Panc1 (cell line): ENCODE results near the gene TSPAN16. TPM values are rescaled to one million over a fixed set of nuclear protein-coding genes. Genes with fewer than 3 reads are reported as not detected.
"Not testable (repeated sequence)": the region's sequence is repeated elsewhere in the genome, so short reads cannot be mapped to it uniquely, and the experiment has no call there.

ENCODE experiments used
- ATAC-seq: fragments of 200-7000 bp; cut with Tn5 transposase; 2 replicates; pipeline ENCODE4 v1.9.1; 2020; ENCODE audit warnings: mild to moderate bottlenecking, moderate library complexity
- BruUV-seq: library from RNA; stranded (reverse); fragments of 400-500 nt; replicated peaks from 2 replicates; lab custom pipeline; 2021; lab: Mats Ljungman, UMichigan
- CTCF ChIA-PET: fragments of 300-600 bp; sonication (Branson Sonifier 250); formaldehyde crosslinking; loops from one replicate; lab custom pipeline; 2022; ENCODE audit warnings: antibody characterized with exemption; lab: Charles Lee
- POLR2A ChIA-PET: fragments of 300-600 bp; sonication (Branson Sonifier 250); formaldehyde crosslinking; loops from one replicate; lab custom pipeline; 2022; ENCODE audit warnings: antibody characterized with exemption; lab: Charles Lee
- DNase-seq: peaks from one replicate; pipeline ENCODE4 v3.0.0-alpha.2; 2010; ENCODE audit warnings: low read depth, low spot score
- H3K27ac ChIP-seq: 2 replicates; pipeline ENCODE4 v1.5.1; 2011; ENCODE audit warnings: mild to moderate bottlenecking, low read length, inconsistent platforms
- H3K27me3 ChIP-seq: fragments of 200-500 bp; sonication (Bioruptor generic); 2 replicates; pipeline ENCODE4 v1.6.0; 2014; ENCODE audit warnings: low read length, inconsistent platforms; ENCODE audit not compliant: control insufficient read depth, insufficient read depth
- H3K36me3 ChIP-seq: fragments of 200-500 bp; sonication (Bioruptor generic); 2 replicates; pipeline ENCODE4 v1.5.1; 2014; ENCODE audit warnings: inconsistent platforms, mild to moderate bottlenecking, low read length, moderate library complexity; ENCODE audit not compliant: control insufficient read depth, insufficient read depth
- H3K4me1 ChIP-seq: 2 replicates; pipeline ENCODE4 v1.5.1; 2011; ENCODE audit warnings: inconsistent platforms, mild to moderate bottlenecking, low read length, moderate library complexity; ENCODE audit not compliant: control insufficient read depth, insufficient read depth
- H3K4me3 ChIP-seq, 2 experiments: 2 replicates each; pipeline ENCODE4 v1.5.1; 2011 to 2012; ENCODE audit warnings: low read depth in 2 of 2, low read length in 2 of 2, mild to moderate bottlenecking in 2 of 2, inconsistent platforms in 1 of 2, moderate library complexity in 1 of 2
- H3K9me3 ChIP-seq: fragments of 200-500 bp; sonication (Bioruptor generic); 2 replicates; pipeline ENCODE4 v1.5.1; 2014; ENCODE audit warnings: low read depth, mild to moderate bottlenecking, inconsistent platforms, low read length, moderate library complexity; ENCODE audit not compliant: control insufficient read depth, insufficient read depth
- POLR2AphosphoS5 ChIP-seq: IDR thresholded peaks from 2 replicates; pipeline ENCODE4 v1.6.1; 2012; ENCODE audit warnings: mild to moderate bottlenecking, low read depth, low read length, moderate library complexity
- SIN3A ChIP-seq: IDR thresholded peaks from 2 replicates; pipeline ENCODE4 v1.6.1; 2012; ENCODE audit warnings: low read depth, mild to moderate bottlenecking, low read length, moderate library complexity, borderline replicate concordance; ENCODE audit not compliant: insufficient read depth
- TCF7L2 ChIP-seq: IDR thresholded peaks from 2 replicates; pipeline ENCODE4 v1.6.1; 2011; ENCODE audit warnings: mild to moderate bottlenecking, low read depth, low read length, inconsistent platforms
- in situ Hi-C: cut with HindIII; loops from 2 replicates; pipeline ENCODE4 v1.10.0; 2016; ENCODE audit warnings: low sequenced_read_pairs, low pct_unique_long_range_greater_than_20kb
- intact Hi-C: fragments of 100-400 bp; cut with micrococcal nuclease; formaldehyde crosslinking; loops from one replicate; pipeline ENCODE4 v1.10.0; 2022; ENCODE audit not compliant: unreplicated experiment
- total RNA-seq: library from RNA; stranded (reverse); gene quantifications from one replicate; pipeline ENCODE4 v1.2.1, GENCODE V29; 2021; ENCODE audit not compliant: unreplicated experiment
- TF ChIP-seq, protein P1 (sequence below): fragments of 450-650 bp; IDR thresholded peaks from 2 replicates; pipeline ENCODE4 v1.5.1; 2017; ENCODE audit warnings: mild to moderate bottlenecking
- TF ChIP-seq, protein P2 (sequence below), 2 experiments: IDR thresholded peaks; 2 replicates each; pipeline ENCODE4 v1.6.1; 2011 to 2012; ENCODE audit warnings: low read depth in 2 of 2, control low read depth in 1 of 2, low read length in 1 of 2, mild to moderate bottlenecking in 1 of 2, moderate library complexity in 1 of 2; ENCODE audit not compliant: insufficient read depth in 1 of 2

TSPAN16 gene
- total RNA-seq, 1 experiment from 2014 or later: not detected

DNA sequence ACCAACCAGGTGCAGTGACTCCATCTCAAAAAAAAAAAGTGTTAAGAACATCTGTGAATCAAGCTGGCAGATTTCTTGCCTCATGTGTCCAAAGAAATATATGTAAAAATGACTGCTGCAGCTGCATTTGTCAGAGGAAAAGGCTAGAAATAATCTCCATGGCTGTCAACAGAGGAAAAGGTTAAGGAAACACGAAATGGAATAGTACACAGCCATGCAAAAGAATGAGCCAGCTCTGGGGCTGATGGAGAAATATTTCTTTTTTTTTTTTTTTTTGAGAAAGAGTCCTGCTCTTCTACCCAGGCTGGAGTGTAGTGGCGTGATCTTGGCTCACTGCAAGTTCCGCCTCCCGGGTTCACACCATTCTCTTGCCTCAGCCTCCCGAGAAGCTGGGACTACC is 36.9 kb downstream of the TSPAN16 start:
- Histone ChIP-seq H3K27me3 (no peaks in the 10 kb centered on the region), H3K36me3 (no peaks in the 10 kb centered on the region), H3K4me1 (no peaks in the 10 kb centered on the region), H3K4me3 (no peak overlapping the region), H3K27ac (no peak overlapping the region), H3K9me3 (no peaks in the 10 kb centered on the region)
- DNase-seq (no peak), ATAC-seq (no peak)
- intact Hi-C loops (no loop called here), in situ Hi-C loops (no loop called here)
- TF ChIP-seq, protein P1, sequence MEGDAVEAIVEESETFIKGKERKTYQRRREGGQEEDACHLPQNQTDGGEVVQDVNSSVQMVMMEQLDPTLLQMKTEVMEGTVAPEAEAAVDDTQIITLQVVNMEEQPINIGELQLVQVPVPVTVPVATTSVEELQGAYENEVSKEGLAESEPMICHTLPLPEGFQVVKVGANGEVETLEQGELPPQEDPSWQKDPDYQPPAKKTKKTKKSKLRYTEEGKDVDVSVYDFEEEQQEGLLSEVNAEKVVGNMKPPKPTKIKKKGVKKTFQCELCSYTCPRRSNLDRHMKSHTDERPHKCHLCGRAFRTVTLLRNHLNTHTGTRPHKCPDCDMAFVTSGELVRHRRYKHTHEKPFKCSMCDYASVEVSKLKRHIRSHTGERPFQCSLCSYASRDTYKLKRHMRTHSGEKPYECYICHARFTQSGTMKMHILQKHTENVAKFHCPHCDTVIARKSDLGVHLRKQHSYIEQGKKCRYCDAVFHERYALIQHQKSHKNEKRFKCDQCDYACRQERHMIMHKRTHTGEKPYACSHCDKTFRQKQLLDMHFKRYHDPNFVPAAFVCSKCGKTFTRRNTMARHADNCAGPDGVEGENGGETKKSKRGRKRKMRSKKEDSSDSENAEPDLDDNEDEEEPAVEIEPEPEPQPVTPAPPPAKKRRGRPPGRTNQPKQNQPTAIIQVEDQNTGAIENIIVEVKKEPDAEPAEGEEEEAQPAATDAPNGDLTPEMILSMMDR: no peak
- TF ChIP-seq POLR2AphosphoS5 (no peak), SIN3A (no peak), TCF7L2 (no peak)
- TF ChIP-seq, protein P2, sequence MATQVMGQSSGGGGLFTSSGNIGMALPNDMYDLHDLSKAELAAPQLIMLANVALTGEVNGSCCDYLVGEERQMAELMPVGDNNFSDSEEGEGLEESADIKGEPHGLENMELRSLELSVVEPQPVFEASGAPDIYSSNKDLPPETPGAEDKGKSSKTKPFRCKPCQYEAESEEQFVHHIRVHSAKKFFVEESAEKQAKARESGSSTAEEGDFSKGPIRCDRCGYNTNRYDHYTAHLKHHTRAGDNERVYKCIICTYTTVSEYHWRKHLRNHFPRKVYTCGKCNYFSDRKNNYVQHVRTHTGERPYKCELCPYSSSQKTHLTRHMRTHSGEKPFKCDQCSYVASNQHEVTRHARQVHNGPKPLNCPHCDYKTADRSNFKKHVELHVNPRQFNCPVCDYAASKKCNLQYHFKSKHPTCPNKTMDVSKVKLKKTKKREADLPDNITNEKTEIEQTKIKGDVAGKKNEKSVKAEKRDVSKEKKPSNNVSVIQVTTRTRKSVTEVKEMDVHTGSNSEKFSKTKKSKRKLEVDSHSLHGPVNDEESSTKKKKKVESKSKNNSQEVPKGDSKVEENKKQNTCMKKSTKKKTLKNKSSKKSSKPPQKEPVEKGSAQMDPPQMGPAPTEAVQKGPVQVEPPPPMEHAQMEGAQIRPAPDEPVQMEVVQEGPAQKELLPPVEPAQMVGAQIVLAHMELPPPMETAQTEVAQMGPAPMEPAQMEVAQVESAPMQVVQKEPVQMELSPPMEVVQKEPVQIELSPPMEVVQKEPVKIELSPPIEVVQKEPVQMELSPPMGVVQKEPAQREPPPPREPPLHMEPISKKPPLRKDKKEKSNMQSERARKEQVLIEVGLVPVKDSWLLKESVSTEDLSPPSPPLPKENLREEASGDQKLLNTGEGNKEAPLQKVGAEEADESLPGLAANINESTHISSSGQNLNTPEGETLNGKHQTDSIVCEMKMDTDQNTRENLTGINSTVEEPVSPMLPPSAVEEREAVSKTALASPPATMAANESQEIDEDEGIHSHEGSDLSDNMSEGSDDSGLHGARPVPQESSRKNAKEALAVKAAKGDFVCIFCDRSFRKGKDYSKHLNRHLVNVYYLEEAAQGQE (IDR thresholded peaks at IDR 0.05; ENCODE audit: insufficient read depth in 1 of 2, low read depth in 2 of 2, low read length in 1 of 2): no peak
- BruUV-seq: no TSS peak
- ChIA-PET POLR2A (no interaction called here), CTCF (no interaction called here)

- in situ Hi-C loops, POLR2A ChIA-PET, H3K4me3 ChIP-seq, H3K27me3 ChIP-seq, CTCF ChIA-PET, H3K9me3 ChIP-seq, BruUV-seq, H3K4me1 ChIP-seq, H3K27ac ChIP-seq, H3K36me3 ChIP-seq, DNase-seq, intact Hi-C loops, ATAC-seq: not testable (repeated sequence)
Measured at GRCh38 chr19:11333838-11334237, 37.9 kb downstream of the TSPAN16 start.

DNA sequence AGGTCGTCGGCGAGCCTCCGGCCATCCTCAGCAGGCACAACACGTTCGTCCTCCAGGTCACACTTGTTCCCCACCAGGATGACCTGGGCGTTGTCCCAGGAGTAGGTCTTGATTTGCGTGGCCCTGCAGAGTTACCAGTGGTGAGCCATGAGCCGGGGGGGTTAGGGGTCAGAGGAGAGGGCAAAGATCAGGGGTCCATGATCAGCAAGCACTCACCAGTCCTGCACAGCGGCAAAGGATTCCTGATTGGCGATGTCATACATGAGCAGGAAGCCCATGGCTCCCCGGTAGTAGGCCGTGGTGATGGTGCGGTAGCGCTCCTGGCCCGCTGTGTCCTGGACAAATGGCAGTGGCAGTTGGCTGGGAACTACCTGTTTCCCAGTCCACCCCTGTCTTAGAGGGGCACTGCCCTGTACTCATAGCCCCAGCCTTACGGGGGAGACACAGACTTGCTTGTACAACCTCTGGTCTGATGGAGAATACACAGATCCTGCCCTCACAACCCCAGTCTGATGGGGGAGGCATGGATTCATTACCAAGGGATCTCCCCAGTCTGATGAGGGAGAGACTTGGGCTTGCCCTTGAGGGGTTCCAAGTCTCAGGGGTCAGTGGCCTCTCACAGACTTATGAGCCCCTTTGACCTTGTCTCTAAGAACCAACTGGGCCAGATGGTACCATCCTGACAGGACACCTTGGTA is 39.6 kb downstream of the TSPAN16 start:
- no TSS peak for BruUV-seq
- in situ Hi-C loops (no loop called here), intact Hi-C loops (no loop called here)
- POLR2A ChIA-PET: no interaction called here
- H3K4me3 ChIP-seq: no peak overlapping the region
- no peaks in the 10 kb centered on the region for H3K9me3 ChIP-seq
- H3K4me1 ChIP-seq: 0 out of 2 replicates have a peak, but pooled peaks cover 3% of the 10 kb centered on the region
- no peak for DNase-seq
- no peaks in the 10 kb centered on the region for H3K36me3 ChIP-seq
- H3K27ac ChIP-seq: no peak overlapping the region
- no peak for ATAC-seq
- no peaks in the 10 kb centered on the region for H3K27me3 ChIP-seq
- CTCF ChIA-PET: no interaction called here
- TF ChIP-seq, protein P2 (IDR thresholded peaks at IDR 0.05; ENCODE audit: insufficient read depth in 1 of 2, low read depth in 2 of 2, low read length in 1 of 2): no peak
- TF ChIP-seq TCF7L2: no peak
- no peak for TF ChIP-seq SIN3A
- no peak for TF ChIP-seq POLR2AphosphoS5
- TF ChIP-seq, protein P1: no peak
